Mononuclear cell (primary cell): ENCODE data around the gene KIF5B. TPM values are rescaled to one million over a fixed set of nuclear protein-coding genes. Genes with fewer than 3 reads are reported as not detected.
"Not testable (repeated sequence)": the region's sequence is repeated elsewhere in the genome, so short reads cannot be mapped to it uniquely, and the experiment has no call there.

ENCODE experiments used
- H3K27me3 ChIP-seq: 2 replicates; pipeline ENCODE4 v1.6.0; 2011; ENCODE audit warnings: low read length, control low read depth; ENCODE audit not compliant: insufficient read depth
- H3K4me1 ChIP-seq: 2 replicates; pipeline ENCODE4 v1.5.1; 2011; ENCODE audit warnings: mild to moderate bottlenecking, low read length, control low read depth; ENCODE audit not compliant: insufficient read depth
- H3K4me3 ChIP-seq: 2 replicates; pipeline ENCODE4 v1.5.1; 2011; ENCODE audit warnings: mild to moderate bottlenecking, low read length, moderate library complexity
- H3K9me3 ChIP-seq: 2 replicates; pipeline ENCODE4 v1.5.1; 2011; ENCODE audit warnings: low read depth, mild to moderate bottlenecking, control low read depth, low read length
- total RNA-seq: library from RNA; depleted of rRNA; stranded (reverse); fragments of >200 nt; gene quantifications from one replicate; pipeline ENCODE4 v1.2.3, GENCODE V29; 2012

Gene KIF5B
- total RNA-seq, 1 donor, result 92.1 TPM

DNA sequence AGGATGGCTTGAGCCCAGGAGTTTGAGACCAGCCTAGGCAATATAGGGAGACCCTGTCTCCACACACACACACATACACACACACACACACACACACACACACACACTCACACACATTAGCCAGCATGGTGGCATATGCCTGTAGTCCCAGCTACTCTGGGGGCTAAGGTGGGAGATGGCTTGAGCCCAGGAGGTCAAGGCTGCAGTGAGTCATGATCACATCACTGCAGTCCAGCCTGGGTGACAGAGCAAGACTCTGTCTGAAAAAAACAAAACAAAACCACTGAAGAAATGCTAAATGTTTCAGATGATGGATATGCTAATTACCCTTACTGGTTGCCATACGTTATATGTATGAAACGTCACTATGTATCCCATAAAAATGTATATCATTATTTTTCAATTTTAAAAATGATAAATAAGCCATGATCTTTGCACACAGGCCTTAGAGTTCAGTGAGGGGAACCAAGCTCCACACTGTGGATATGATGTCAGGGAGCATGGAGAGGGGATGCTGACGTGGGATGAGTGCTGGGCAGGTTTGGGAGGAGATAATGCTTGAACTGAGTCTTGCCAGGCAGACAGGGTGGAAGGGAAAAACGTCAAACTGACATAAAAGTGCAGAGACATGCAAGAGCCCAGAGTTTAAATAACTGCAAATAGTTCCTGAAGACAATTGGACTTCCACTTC lies 81.6 kb downstream of the KIF5B start:
- H3K4me1 ChIP-seq, result peaks cover 62% of the 10 kb centered on the region
- H3K4me3 ChIP-seq, result no peak overlapping the region
- no peaks in the 10 kb centered on the region for H3K9me3 ChIP-seq
- H3K27me3 ChIP-seq, result peaks cover under 1% of the 10 kb centered on the region

DNA sequence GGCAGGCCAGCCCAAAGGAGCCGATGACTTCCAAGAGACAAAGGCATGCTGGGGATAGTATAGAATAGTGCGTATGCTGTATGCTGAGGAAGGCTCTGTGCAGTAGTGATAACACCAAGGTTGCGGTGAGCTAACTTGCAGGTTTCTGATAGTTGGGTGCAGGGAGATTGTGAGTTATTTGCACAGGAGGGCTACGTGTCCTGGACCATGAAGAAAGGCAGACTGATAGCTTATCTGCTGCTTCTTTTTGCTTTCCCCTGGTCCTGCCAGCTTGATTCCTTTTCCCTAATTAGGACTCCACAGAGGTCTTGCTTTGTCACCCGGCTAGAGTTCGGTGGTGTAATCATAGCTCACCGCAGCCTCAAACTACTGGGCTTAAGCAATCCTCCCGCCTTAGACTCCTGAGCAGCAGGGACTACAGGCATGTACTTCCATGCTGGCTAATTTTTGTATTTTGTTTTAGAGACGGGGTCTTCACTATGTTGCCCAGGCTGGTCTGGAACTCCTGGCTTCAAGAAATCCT lies 83.6 kb downstream of the KIF5B start:
- no peaks in the 10 kb centered on the region for H3K9me3 ChIP-seq

DNA sequence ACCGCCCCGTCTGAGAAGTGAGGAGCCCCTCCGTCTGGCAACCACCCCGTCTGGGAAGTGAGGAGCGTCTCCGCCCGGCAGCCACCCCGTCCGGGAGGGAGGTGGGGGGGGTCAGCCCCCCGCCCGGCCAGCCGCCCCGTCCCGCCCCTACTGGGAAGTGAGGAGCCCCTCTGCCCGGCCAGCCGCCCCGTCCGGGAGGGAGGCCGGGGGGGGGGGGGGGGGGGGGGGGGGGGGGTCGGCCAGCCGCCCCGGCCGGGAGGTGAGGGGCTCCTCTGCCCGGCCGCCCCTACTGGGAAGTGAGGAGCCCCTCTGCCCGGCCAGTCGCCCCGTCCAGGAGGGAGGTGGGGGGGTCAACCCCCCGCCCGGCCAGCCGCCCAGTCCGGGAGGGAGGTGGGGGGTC lies 86.4 kb downstream of the KIF5B start:
- not testable (repeated sequence) for H3K27me3 ChIP-seq, H3K9me3 ChIP-seq, H3K4me3 ChIP-seq
- peaks cover 44% of the 10 kb centered on the region for H3K4me1 ChIP-seq

More for the DNA sequence above, 83.6 kb downstream of the KIF5B start:
- H3K4me1 ChIP-seq, result peaks cover 53% of the 10 kb centered on the region
- H3K27me3 ChIP-seq, result no peaks in the 10 kb centered on the region
- H3K4me3 ChIP-seq, result no peak overlapping the region

- Histone ChIP-seq H3K9me3 (no peaks in the 10 kb centered on the region), H3K4me1 (peaks cover 78% of the 10 kb centered on the region), H3K4me3 (no peak overlapping the region), H3K27me3 (no peaks in the 10 kb centered on the region)
These were observed 92.6 kb downstream of the KIF5B start for GRCh38 chr10:31963589-31963980.

DNA sequence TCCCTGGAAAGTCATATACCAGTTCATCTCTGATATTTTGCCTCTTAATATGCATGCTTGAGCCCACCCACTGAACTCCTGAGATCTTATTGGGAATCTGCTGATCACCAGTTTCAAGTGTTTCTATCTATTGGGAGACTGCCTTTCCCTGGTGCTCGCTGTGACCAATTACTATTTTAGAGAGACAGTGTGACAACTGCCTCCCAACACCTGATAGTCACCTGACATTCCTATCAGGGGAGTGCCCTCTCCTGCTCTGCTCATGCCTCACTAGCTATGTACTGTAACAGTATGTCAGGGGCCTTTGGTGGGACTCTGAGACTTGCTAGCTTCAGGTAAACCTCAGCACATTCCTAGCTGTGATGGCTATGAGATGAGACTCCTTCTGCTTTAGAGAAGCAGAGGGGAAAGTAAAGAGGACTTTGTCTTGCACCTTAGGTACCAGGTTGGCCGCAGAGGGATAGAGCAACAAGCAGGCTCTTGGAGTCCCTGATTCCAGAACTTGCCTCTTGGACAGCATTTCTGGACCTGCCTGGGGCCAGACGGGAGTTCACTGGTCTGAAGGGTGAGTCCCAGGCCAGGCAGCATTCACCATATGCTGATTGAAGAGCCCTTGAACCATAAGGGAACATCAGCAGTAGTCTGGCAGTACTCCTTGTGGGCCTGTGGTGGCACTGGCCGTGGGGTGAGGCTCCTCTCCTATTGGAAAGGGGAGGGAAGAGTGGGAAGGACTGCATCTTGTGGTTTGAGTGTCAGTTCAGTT lies 93.2 kb downstream of the KIF5B start:
- H3K4me1 ChIP-seq, result peaks cover 83% of the 10 kb centered on the region
- H3K27me3 ChIP-seq, result no peaks in the 10 kb centered on the region
- H3K9me3 ChIP-seq, result no peaks in the 10 kb centered on the region
- no peak overlapping the region for H3K4me3 ChIP-seq

DNA sequence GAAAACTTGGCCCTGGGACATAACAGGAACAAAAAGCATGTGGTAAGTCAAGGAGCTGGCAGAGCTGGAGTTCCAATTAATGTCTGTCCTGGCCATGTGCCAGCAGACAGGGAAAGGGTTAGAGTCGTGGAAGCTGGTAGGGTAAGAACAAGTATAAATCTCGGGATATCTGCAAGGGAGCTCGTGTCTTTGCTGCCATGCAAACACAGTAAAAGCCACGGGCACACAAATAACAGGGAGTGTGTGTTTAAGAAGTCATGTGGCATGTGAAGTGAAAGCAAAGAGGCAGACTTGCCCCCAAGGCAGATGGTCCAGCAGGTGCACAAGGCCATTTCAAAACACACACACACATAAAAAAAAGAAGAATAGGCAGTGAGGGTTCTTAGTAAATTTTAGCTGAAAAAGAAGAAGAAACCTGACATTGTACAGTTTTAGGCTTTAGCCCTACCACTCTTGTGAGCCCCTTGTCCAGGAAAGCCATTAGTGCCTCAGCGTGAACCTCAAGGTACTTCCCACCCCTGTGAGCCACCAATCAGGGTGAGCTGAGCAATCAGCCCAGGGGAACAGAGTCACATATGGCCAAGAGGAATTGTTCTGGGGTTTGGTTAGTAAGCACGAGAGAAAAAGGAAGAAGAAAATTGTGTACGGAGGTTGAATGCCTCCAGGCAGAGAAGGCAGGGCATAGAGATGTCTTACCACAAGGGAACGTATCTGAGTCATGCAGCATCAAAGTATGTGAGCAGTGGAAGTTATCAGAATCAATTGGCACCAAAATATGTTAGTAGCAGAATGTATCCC lies 94.7 kb downstream of the KIF5B start:
- H3K4me3 ChIP-seq, result no peak overlapping the region
- H3K27me3 ChIP-seq, result no peaks in the 10 kb centered on the region
- peaks cover 74% of the 10 kb centered on the region for H3K4me1 ChIP-seq

DNA sequence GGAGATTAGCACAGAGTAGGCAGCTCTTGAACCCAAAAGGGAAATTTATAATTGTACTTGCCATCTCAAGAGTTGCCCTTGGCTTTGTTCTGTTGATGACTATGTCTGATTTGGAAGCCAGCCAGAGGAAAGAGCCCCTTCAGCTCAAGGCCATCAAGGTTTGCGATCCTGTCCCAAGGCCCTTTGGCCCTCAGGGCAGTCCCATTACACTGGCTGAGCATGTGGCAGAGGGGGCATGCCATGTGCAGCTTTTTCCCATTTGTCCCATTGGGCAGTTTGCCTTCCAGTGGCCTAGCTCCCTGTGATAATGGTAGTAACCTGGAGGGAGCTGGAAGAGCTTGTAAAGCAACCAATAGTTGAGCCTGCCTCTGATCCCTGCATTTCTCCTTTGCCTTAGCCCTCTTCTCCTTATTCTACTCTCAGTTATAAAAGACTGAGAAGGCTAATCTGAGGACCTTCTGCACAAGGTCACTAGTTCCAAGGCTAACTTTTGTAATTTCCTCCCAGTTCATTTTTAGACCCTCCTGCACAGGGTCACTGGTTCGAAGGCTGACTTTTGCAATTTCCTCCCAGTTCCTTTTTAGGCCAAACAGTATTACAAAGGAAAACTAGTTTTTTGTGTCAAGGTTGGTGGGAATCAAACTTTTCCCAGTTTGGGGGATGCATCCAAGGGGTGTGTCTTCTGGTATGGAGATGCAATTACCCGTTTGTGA lies 96.6 kb downstream of the KIF5B start:
- Histone ChIP-seq H3K27me3 (no peaks in the 10 kb centered on the region), H3K4me3 (no peak overlapping the region), H3K4me1 (peaks cover 75% of the 10 kb centered on the region), H3K9me3 (no peaks in the 10 kb centered on the region)

More for the DNA sequence above, 94.7 kb downstream of the KIF5B start:
- H3K9me3 ChIP-seq, result no peaks in the 10 kb centered on the region

Other genes starting within 250 kb of the KIF5B start
- gene ARHGAP12, start 127.6 kb downstream of the KIF5B start, total RNA-seq, result 36.8 TPM